Keratinocyte (primary cell): Measurements from ENCODE around the gene SGCE.

Source experiments
- EZH2 ChIP-seq: IDR thresholded peaks from one replicate; pipeline ENCODE4 v1.6.1; 2012; ENCODE audit warnings: inconsistent platforms, mild to moderate bottlenecking, low read length, moderate library complexity
- TF ChIP-seq, protein P1 (sequence below), 3 experiments: IDR thresholded peaks in 1 of 3; conservative IDR thresholded peaks in 1 of 3; optimal IDR thresholded peaks in 1 of 3; 2 replicates in 2 of 3; 3 replicates in 1 of 3; pipeline versions ENCODE3 to v1.5.1; 2011; ENCODE audit warnings: low read length in 3 of 3, mild to moderate bottlenecking in 3 of 3, moderate library complexity in 2 of 3, control low read depth in 1 of 3, inconsistent platforms in 1 of 3; ENCODE audit not compliant: insufficient read depth in 2 of 3; ENCODE audit errors: extremely low read depth in 1 of 3

GRCh38 chr7:94578614-94579013 is 77.3 kb downstream of the SGCE start:
- TF ChIP-seq, protein P1, sequence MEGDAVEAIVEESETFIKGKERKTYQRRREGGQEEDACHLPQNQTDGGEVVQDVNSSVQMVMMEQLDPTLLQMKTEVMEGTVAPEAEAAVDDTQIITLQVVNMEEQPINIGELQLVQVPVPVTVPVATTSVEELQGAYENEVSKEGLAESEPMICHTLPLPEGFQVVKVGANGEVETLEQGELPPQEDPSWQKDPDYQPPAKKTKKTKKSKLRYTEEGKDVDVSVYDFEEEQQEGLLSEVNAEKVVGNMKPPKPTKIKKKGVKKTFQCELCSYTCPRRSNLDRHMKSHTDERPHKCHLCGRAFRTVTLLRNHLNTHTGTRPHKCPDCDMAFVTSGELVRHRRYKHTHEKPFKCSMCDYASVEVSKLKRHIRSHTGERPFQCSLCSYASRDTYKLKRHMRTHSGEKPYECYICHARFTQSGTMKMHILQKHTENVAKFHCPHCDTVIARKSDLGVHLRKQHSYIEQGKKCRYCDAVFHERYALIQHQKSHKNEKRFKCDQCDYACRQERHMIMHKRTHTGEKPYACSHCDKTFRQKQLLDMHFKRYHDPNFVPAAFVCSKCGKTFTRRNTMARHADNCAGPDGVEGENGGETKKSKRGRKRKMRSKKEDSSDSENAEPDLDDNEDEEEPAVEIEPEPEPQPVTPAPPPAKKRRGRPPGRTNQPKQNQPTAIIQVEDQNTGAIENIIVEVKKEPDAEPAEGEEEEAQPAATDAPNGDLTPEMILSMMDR (optimal IDR thresholded peaks at IDR 0.05 in 1 of 3, IDR thresholded peaks at IDR 0.05 in 1 of 3, conservative IDR thresholded peaks at IDR 0.05 in 1 of 3; ENCODE audit: extremely low read depth in 1 of 3, insufficient read depth in 2 of 3, low read length in 3 of 3): no peak
- TF ChIP-seq EZH2: no peak
